GM23338 (cell line): ENCODE measurements around the gene KRTAP19-7. TPM values are rescaled to one million over a fixed set of nuclear protein-coding genes. Genes with fewer than 3 reads are reported as not detected.
A peak's percentile ranks its signal among the peaks of the same experiment; 100 is the strongest.

Experiments
- ATAC-seq: fragments of 200-7000 bp; cut with Tn5 transposase; 3 replicates; pipeline ENCODE4 v1.9.1; 2020
- DNase-seq: peaks from one replicate; pipeline ENCODE4 v3.0.0-alpha.2; 2015; ENCODE audit warnings: low spot score
- H2AFZ ChIP-seq: fragments of 200-600 bp; sonication (generic); 2 replicates; pipeline ENCODE4 v1.8.0; 2016; ENCODE audit warnings: antibody characterized with exemption, mild to moderate bottlenecking, moderate library complexity
- H3F3A ChIP-seq: fragments of 200-600 bp; sonication (generic); replicated peaks from 2 replicates; pipeline ENCODE4 v1.8.0; 2017; ENCODE audit warnings: antibody characterized with exemption, mixed run types, low read depth
- H3K27ac ChIP-seq: fragments of 200-600 bp; sonication (generic); 2 replicates; pipeline ENCODE4 v1.6.1; 2016; ENCODE audit warnings: low read depth
- H3K27me3 ChIP-seq: fragments of 200-600 bp; sonication (generic); 2 replicates; pipeline ENCODE4 v1.8.0; 2016; ENCODE audit warnings: mild to moderate bottlenecking, mixed run types, moderate library complexity; ENCODE audit not compliant: insufficient read depth
- H3K36me3 ChIP-seq: fragments of 200-600 bp; sonication (generic); 2 replicates; pipeline ENCODE4 v1.8.0; 2016; ENCODE audit warnings: mild to moderate bottlenecking; ENCODE audit not compliant: insufficient read depth
- H3K4me1 ChIP-seq: fragments of 200-600 bp; sonication (generic); 2 replicates; pipeline ENCODE4 v1.8.0; 2016; ENCODE audit warnings: mild to moderate bottlenecking, moderate library complexity; ENCODE audit not compliant: insufficient read depth
- H3K4me2 ChIP-seq: fragments of 200-600 bp; sonication (generic); 2 replicates; pipeline ENCODE4 v1.7.1; 2017; ENCODE audit warnings: mixed run types
- H3K4me3 ChIP-seq: fragments of 200-600 bp; sonication (generic); 2 replicates; pipeline ENCODE4 v1.6.1; 2016; ENCODE audit warnings: mixed run types
- H3K79me2 ChIP-seq: fragments of 200-600 bp; sonication (generic); replicated peaks from 2 replicates; pipeline ENCODE4 v1.8.0; 2017; ENCODE audit warnings: mild to moderate bottlenecking; ENCODE audit not compliant: insufficient read depth
- H3K9me2 ChIP-seq: fragments of 200-600 bp; sonication (generic); 2 replicates; pipeline ENCODE4 v1.8.0; 2017; ENCODE audit not compliant: insufficient read depth
- H4K20me1 ChIP-seq: fragments of 200-600 bp; sonication (generic); replicated peaks from 2 replicates; pipeline ENCODE4 v1.8.0; 2017; ENCODE audit warnings: mild to moderate bottlenecking; ENCODE audit not compliant: insufficient read depth
- H3K27ac Mint-ChIP-seq: 2 replicates; pipeline ENCODE4 v1.8.0; 2020; ENCODE audit warnings: inconsistent platforms, mild to moderate bottlenecking, moderate library complexity, mixed read lengths
- H3K27me3 Mint-ChIP-seq: 3 replicates; pipeline ENCODE4 v1.8.0; 2022; ENCODE audit warnings: low read depth, mild to moderate bottlenecking, moderate library complexity, mixed read lengths, inconsistent platforms; ENCODE audit not compliant: insufficient read depth, poor library complexity
- H3K36me3 Mint-ChIP-seq: 3 replicates; pipeline ENCODE4 v1.8.0; 2021; ENCODE audit warnings: low read depth, mild to moderate bottlenecking, inconsistent platforms, moderate library complexity, mixed read lengths
- H3K4me1 Mint-ChIP-seq: 3 replicates; pipeline ENCODE4 v1.8.0; 2020; ENCODE audit warnings: mild to moderate bottlenecking, inconsistent platforms, mixed read lengths
- H3K4me3 Mint-ChIP-seq: 3 replicates; pipeline ENCODE4 v1.8.0; 2021; ENCODE audit warnings: moderate library complexity, mild to moderate bottlenecking, inconsistent platforms, mixed read lengths
- H3K9me3 Mint-ChIP-seq: 3 replicates; pipeline ENCODE4 v1.8.0; 2020; ENCODE audit warnings: moderate library complexity, mild to moderate bottlenecking, inconsistent platforms, mixed read lengths
- EZH2phosphoT487 ChIP-seq: fragments of 200-600 bp; sonication (generic); IDR thresholded peaks from one replicate; pipeline ENCODE4 v1.8.1; 2018; ENCODE audit warnings: antibody characterized with exemption; ENCODE audit not compliant: unreplicated experiment
- POLR2AphosphoS5 ChIP-seq: IDR thresholded peaks from 2 replicates; pipeline ENCODE4 v1.6.1; 2016; ENCODE audit warnings: antibody characterized with exemption, low read depth
- STAT1 ChIP-seq: IDR thresholded peaks from one replicate; pipeline ENCODE4 v1.6.1; 2016; ENCODE audit warnings: antibody characterized with exemption; ENCODE audit not compliant: unreplicated experiment
- ZNF114 ChIP-seq: fragments of 250-450 bp; sonication (Bioruptor Pico); IDR thresholded peaks from 2 replicates; pipeline ENCODE4 v1.5.0; 2020; ENCODE audit warnings: mild to moderate bottlenecking, moderate library complexity
- polyA plus RNA-seq: library from polyadenylated mRNA; unstranded; fragments of >200 nt; fragmentation: Nextera tagmentation; extraction: Ambion mirVana; gene quantifications from 2 replicates; pipeline ENCODE4 v1.2.1, GENCODE V29; 2016
- total RNA-seq: library from RNA; depleted of rRNA; stranded (reverse); fragments of >200 nt; shearing (Covaris generic); gene quantifications from 2 replicates; pipeline ENCODE4 v1.2.3, GENCODE V29; 2014
- TF ChIP-seq, protein P1 (sequence below), 2 experiments: fragments of 200-600 bp in 1 of 2; sonication (generic) in 1 of 2; conservative IDR thresholded peaks; 2 replicates each; pipeline versions ENCODE4 v1.5.1 to v1.6.1; 2016 to 2017; ENCODE audit warnings: antibody characterized with exemption in 2 of 2, low read depth in 2 of 2, mild to moderate bottlenecking in 2 of 2, moderate library complexity in 1 of 2
- TF ChIP-seq, protein P2 (sequence below): fragments of 250-450 bp; sonication (Bioruptor Pico); IDR thresholded peaks from 2 replicates; pipeline ENCODE4 v1.5.0; 2020; ENCODE audit warnings: mild to moderate bottlenecking, moderate library complexity
- TF ChIP-seq, protein P3 (sequence below): IDR thresholded peaks from one replicate; pipeline ENCODE4 v1.6.1; 2018; ENCODE audit warnings: antibody characterized with exemption; ENCODE audit not compliant: unreplicated experiment

KRTAP19-7 gene
- total and polyA plus RNA-seq, 2 experiments from 2014 or later, result not detected

DNA sequence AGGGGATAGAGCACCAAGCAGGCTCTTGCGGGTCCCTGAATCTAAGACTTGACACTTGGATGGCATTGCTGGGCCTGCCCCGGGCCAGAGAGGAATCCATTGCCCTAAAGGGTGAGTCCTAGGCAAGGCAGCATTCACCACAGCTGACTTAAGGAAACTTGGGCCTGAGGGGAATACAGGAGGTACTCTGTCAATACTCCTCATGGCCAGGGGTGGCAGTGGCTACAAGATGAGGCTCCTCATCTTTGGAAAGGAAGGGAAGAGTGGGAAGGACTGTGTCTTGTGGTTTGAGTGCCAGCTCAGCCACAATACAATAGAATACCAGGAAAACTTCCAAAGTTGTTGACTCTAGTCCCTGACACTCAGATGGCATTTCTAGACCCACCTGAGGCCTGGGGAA is 44.9 kb upstream of the KRTAP19-7 start:
- H4K20me1 ChIP-seq, result no peaks in the 10 kb centered on the region
- H3K36me3 ChIP-seq, result no peaks in the 10 kb centered on the region
- peak; percentile 96 for ATAC-seq
- no peak overlapping the region for H3K4me3 Mint-ChIP-seq
- H3K4me1 ChIP-seq, result no peaks in the 10 kb centered on the region
- H3K9me2 ChIP-seq, result no peaks in the 10 kb centered on the region
- peak; percentile 56 for DNase-seq
- TF ChIP-seq, protein P1, sequence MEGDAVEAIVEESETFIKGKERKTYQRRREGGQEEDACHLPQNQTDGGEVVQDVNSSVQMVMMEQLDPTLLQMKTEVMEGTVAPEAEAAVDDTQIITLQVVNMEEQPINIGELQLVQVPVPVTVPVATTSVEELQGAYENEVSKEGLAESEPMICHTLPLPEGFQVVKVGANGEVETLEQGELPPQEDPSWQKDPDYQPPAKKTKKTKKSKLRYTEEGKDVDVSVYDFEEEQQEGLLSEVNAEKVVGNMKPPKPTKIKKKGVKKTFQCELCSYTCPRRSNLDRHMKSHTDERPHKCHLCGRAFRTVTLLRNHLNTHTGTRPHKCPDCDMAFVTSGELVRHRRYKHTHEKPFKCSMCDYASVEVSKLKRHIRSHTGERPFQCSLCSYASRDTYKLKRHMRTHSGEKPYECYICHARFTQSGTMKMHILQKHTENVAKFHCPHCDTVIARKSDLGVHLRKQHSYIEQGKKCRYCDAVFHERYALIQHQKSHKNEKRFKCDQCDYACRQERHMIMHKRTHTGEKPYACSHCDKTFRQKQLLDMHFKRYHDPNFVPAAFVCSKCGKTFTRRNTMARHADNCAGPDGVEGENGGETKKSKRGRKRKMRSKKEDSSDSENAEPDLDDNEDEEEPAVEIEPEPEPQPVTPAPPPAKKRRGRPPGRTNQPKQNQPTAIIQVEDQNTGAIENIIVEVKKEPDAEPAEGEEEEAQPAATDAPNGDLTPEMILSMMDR (conservative IDR thresholded peaks at IDR 0.05; ENCODE audit: low read depth in 2 of 2), result peak; percentile 25 to 36; a peak in 3 of 4 replicates
- no peak for TF ChIP-seq ZNF114 (CRISPR knock-in tag)
- H3K9me3 Mint-ChIP-seq, result peaks cover 2% of the 10 kb centered on the region
- H3K27me3 ChIP-seq, result no peaks in the 10 kb centered on the region
- H3K27ac ChIP-seq, result no peak overlapping the region
- no peaks in the 10 kb centered on the region for H3K27me3 Mint-ChIP-seq
- H3K4me1 Mint-ChIP-seq, result no peaks in the 10 kb centered on the region
- H3F3A ChIP-seq, result no peaks in the 10 kb centered on the region
- H3K4me3 ChIP-seq, result no peak overlapping the region
- no peaks in the 10 kb centered on the region for H3K79me2 ChIP-seq
- H3K4me2 ChIP-seq, result no peak overlapping the region
- H2AFZ ChIP-seq, result no peak overlapping the region
- H3K36me3 Mint-ChIP-seq, result no peaks in the 10 kb centered on the region
- H3K27ac Mint-ChIP-seq, result no peak overlapping the region

DNA sequence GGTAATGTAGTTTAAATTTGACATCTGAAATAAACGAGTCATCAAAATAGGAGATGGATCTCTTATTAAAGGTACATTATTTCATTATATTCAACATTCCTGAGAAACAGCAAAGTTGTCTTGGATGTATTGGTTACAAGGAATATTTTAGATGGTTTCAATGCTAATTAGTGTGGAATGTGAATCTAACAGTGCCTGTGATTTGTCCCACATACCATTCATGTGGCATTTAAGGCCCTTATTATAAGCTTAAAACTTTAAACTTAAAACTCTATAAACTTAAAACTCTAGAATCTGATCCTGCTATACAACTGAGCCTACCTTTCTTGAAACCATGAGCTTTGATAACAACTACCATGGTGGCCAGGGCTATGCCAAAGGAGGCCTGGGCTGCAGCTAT is 39.7 kb upstream of the KRTAP19-7 start, which contains the start of gene KRTAP22-1:
KRTAP22-1 (plus strand) TSS at position 301 of the 400 bp plus-strand sequence.
- no peaks in the 10 kb centered on the region for H3K36me3 Mint-ChIP-seq
- Histone ChIP-seq H3K4me1 (no peaks in the 10 kb centered on the region), H4K20me1 (no peaks in the 10 kb centered on the region), H3F3A (no peaks in the 10 kb centered on the region), H3K36me3 (no peaks in the 10 kb centered on the region), H3K4me3 (no peak within 1 kb of the TSS), H2AFZ (no peak within 1 kb of the TSS; the same call in 1 of the 2 replicates), H3K9me2 (no peaks in the 10 kb centered on the region), H3K79me2 (no peaks in the 10 kb centered on the region), H3K4me2 (no peak within 1 kb of the TSS), H3K27ac (no peak within 1 kb of the TSS), H3K27me3 (no peaks in the 10 kb centered on the region)
- no peaks in the 10 kb centered on the region for H3K27me3 Mint-ChIP-seq
- H3K9me3 Mint-ChIP-seq, result no peaks in the 10 kb centered on the region; the same call in 2 of the 3 replicates
- H3K4me1 Mint-ChIP-seq, result no peaks in the 10 kb centered on the region
- H3K4me3 Mint-ChIP-seq, result no peak within 1 kb of the TSS
- ATAC-seq (no peak), DNase-seq (no peak)
- no peak within 1 kb of the TSS for H3K27ac Mint-ChIP-seq
- TF ChIP-seq, protein P1 (conservative IDR thresholded peaks at IDR 0.05; ENCODE audit: low read depth in 2 of 2), result no peak
- TF ChIP-seq EZH2phosphoT487, result no peak
- no peak for TF ChIP-seq POLR2AphosphoS5
- TF ChIP-seq STAT1, result no peak
- TF ChIP-seq, protein P2, sequence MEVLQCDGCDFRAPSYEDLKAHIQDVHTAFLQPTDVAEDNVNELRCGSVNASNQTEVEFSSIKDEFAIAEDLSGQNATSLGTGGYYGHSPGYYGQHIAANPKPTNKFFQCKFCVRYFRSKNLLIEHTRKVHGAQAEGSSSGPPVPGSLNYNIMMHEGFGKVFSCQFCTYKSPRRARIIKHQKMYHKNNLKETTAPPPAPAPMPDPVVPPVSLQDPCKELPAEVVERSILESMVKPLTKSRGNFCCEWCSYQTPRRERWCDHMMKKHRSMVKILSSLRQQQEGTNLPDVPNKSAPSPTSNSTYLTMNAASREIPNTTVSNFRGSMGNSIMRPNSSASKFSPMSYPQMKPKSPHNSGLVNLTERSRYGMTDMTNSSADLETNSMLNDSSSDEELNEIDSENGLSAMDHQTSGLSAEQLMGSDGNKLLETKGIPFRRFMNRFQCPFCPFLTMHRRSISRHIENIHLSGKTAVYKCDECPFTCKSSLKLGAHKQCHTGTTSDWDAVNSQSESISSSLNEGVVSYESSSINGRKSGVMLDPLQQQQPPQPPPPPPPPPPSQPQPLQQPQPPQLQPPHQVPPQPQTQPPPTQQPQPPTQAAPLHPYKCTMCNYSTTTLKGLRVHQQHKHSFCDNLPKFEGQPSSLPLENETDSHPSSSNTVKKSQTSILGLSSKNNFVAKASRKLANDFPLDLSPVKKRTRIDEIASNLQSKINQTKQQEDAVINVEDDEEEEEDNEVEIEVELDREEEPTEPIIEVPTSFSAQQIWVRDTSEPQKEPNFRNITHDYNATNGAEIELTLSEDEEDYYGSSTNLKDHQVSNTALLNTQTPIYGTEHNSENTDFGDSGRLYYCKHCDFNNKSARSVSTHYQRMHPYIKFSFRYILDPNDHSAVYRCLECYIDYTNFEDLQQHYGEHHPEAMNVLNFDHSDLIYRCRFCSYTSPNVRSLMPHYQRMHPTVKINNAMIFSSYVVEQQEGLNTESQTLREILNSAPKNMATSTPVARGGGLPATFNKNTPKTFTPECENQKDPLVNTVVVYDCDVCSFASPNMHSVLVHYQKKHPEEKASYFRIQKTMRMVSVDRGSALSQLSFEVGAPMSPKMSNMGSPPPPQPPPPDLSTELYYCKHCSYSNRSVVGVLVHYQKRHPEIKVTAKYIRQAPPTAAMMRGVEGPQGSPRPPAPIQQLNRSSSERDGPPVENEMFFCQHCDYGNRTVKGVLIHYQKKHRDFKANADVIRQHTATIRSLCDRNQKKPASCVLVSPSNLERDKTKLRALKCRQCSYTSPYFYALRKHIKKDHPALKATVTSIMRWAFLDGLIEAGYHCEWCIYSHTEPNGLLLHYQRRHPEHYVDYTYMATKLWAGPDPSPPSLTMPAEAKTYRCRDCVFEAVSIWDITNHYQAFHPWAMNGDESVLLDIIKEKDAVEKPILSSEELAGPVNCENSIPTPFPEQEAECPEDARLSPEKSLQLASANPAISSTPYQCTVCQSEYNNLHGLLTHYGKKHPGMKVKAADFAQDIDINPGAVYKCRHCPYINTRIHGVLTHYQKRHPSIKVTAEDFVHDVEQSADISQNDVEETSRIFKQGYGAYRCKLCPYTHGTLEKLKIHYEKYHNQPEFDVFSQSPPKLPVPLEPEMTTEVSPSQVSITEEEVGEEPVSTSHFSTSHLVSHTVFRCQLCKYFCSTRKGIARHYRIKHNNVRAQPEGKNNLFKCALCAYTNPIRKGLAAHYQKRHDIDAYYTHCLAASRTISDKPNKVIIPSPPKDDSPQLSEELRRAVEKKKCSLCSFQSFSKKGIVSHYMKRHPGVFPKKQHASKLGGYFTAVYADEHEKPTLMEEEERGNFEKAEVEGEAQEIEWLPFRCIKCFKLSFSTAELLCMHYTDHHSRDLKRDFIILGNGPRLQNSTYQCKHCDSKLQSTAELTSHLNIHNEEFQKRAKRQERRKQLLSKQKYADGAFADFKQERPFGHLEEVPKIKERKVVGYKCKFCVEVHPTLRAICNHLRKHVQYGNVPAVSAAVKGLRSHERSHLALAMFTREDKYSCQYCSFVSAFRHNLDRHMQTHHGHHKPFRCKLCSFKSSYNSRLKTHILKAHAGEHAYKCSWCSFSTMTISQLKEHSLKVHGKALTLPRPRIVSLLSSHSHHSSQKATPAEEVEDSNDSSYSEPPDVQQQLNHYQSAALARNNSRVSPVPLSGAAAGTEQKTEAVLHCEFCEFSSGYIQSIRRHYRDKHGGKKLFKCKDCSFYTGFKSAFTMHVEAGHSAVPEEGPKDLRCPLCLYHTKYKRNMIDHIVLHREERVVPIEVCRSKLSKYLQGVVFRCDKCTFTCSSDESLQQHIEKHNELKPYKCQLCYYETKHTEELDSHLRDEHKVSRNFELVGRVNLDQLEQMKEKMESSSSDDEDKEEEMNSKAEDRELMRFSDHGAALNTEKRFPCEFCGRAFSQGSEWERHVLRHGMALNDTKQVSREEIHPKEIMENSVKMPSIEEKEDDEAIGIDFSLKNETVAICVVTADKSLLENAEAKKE (CRISPR knock-in tag), result no peak
- TF ChIP-seq ZNF114 (CRISPR knock-in tag), result no peak
- TF ChIP-seq, protein P3, sequence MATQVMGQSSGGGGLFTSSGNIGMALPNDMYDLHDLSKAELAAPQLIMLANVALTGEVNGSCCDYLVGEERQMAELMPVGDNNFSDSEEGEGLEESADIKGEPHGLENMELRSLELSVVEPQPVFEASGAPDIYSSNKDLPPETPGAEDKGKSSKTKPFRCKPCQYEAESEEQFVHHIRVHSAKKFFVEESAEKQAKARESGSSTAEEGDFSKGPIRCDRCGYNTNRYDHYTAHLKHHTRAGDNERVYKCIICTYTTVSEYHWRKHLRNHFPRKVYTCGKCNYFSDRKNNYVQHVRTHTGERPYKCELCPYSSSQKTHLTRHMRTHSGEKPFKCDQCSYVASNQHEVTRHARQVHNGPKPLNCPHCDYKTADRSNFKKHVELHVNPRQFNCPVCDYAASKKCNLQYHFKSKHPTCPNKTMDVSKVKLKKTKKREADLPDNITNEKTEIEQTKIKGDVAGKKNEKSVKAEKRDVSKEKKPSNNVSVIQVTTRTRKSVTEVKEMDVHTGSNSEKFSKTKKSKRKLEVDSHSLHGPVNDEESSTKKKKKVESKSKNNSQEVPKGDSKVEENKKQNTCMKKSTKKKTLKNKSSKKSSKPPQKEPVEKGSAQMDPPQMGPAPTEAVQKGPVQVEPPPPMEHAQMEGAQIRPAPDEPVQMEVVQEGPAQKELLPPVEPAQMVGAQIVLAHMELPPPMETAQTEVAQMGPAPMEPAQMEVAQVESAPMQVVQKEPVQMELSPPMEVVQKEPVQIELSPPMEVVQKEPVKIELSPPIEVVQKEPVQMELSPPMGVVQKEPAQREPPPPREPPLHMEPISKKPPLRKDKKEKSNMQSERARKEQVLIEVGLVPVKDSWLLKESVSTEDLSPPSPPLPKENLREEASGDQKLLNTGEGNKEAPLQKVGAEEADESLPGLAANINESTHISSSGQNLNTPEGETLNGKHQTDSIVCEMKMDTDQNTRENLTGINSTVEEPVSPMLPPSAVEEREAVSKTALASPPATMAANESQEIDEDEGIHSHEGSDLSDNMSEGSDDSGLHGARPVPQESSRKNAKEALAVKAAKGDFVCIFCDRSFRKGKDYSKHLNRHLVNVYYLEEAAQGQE, result no peak
